ENCODE measurements around the gene KSR1.

DNA sequence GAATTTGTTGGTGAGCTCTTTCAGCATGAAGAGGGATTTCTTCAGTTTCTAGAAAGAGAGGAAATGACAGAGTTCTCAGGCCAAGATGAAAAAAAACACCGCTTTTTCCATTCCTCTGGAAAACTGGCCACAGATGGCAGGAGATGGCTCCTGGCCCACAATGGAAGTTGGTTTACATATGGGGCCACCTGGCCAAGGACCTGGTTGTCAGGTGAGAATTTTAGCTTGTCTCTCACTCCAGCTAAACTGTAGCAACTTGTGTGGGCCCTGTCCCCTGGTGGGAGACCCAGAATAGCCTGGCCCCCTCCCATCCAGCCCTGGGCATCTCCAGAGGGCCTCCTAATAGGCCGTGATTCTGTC lies 208.3 kb downstream of the KSR1 start:
- TF ChIP-seq POLR2A (IDR thresholded peaks at IDR 0.05): no peak
- TF ChIP-seq, protein P1, sequence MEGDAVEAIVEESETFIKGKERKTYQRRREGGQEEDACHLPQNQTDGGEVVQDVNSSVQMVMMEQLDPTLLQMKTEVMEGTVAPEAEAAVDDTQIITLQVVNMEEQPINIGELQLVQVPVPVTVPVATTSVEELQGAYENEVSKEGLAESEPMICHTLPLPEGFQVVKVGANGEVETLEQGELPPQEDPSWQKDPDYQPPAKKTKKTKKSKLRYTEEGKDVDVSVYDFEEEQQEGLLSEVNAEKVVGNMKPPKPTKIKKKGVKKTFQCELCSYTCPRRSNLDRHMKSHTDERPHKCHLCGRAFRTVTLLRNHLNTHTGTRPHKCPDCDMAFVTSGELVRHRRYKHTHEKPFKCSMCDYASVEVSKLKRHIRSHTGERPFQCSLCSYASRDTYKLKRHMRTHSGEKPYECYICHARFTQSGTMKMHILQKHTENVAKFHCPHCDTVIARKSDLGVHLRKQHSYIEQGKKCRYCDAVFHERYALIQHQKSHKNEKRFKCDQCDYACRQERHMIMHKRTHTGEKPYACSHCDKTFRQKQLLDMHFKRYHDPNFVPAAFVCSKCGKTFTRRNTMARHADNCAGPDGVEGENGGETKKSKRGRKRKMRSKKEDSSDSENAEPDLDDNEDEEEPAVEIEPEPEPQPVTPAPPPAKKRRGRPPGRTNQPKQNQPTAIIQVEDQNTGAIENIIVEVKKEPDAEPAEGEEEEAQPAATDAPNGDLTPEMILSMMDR (IDR thresholded peaks at IDR 0.05): no peak

All from Peyer's patch (tissue), 4 donors.